LHCN-M2 (cell line): ENCODE measurements around the gene SCN8A. TPM values are rescaled to one million over a fixed set of nuclear protein-coding genes. Genes with fewer than 3 reads are reported as not detected.
"Not testable (repeated sequence)": the region's sequence is repeated elsewhere in the genome, so short reads cannot be mapped to it uniquely, and the experiment has no call there.

Experiments used
- DNase-seq: peaks from one replicate; pipeline ENCODE4 v3.0.0-alpha.2; 2012; ENCODE audit warnings: low read depth
- total RNA-seq: library from RNA; depleted of rRNA; stranded (reverse); fragments of >200 nt; gene quantifications from 2 replicates; pipeline ENCODE4 v1.2.3, GENCODE V29; 2014

The SCN8A gene
- total RNA-seq, 1 experiment from 2014 or later, result 7.2 TPM

GRCh38 chr12:51622564-51622963 is 31.5 kb downstream of the SCN8A start:
- DNase-seq, result peak; percentile 50

GRCh38 chr12:51625370-51625769 is 34.3 kb downstream of the SCN8A start:
- no peak for DNase-seq

- DNase-seq, result no peak
Observed at GRCh38 chr12:51626115-51626514, 35.1 kb downstream of the SCN8A start.

- DNase-seq, result no peak
Observed at GRCh38 chr12:51626629-51627028, 35.6 kb downstream of the SCN8A start.

- DNase-seq, result no peak
Observed at GRCh38 chr12:51630256-51630880, 39.3 kb downstream of the SCN8A start.

- DNase-seq, result no peak
Observed at GRCh38 chr12:51630986-51631385, 40.0 kb downstream of the SCN8A start.

GRCh38 chr12:51631591-51631990 is 40.6 kb downstream of the SCN8A start:
- peak; percentile 65 for DNase-seq

- no peak for DNase-seq
Observed at GRCh38 chr12:51632623-51633022, 41.6 kb downstream of the SCN8A start.

- peak; percentile 35 for DNase-seq
Observed at GRCh38 chr12:51635346-51635745, 44.3 kb downstream of the SCN8A start.

- peak; percentile 27 for DNase-seq
Observed at GRCh38 chr12:51636581-51636980, 45.5 kb downstream of the SCN8A start.

GRCh38 chr12:51636986-51637385 is 46.0 kb downstream of the SCN8A start:
- peak; percentile 47 for DNase-seq

- no peak for DNase-seq
Observed at GRCh38 chr12:51639361-51639760, 48.3 kb downstream of the SCN8A start.

- DNase-seq, result peak; percentile 55
Observed at GRCh38 chr12:51642286-51642685, 51.3 kb downstream of the SCN8A start.

GRCh38 chr12:51643951-51644350 is 52.9 kb downstream of the SCN8A start:
- DNase-seq, result no peak

- not testable (repeated sequence) for DNase-seq
Observed at GRCh38 chr12:51644691-51645090, 53.7 kb downstream of the SCN8A start.

- no peak for DNase-seq
Observed at GRCh38 chr12:51645961-51646360, 54.9 kb downstream of the SCN8A start.

- DNase-seq, result no peak
Observed at GRCh38 chr12:51647647-51648046, 56.6 kb downstream of the SCN8A start.

- DNase-seq, result no peak
Observed at GRCh38 chr12:51653431-51653830, 62.4 kb downstream of the SCN8A start.

- no peak for DNase-seq
Observed at GRCh38 chr12:51661199-51661598, 70.2 kb downstream of the SCN8A start.

- DNase-seq, result no peak
Observed at GRCh38 chr12:51661836-51662235, 70.8 kb downstream of the SCN8A start.

- no peak for DNase-seq
Observed at GRCh38 chr12:51662728-51663154, 71.7 kb downstream of the SCN8A start.

- no peak for DNase-seq
Observed at GRCh38 chr12:51663390-51663789, 72.4 kb downstream of the SCN8A start.

GRCh38 chr12:51666696-51667095 is 75.7 kb downstream of the SCN8A start:
- DNase-seq, result no peak

GRCh38 chr12:51667269-51667668 is 76.2 kb downstream of the SCN8A start:
- DNase-seq, result no peak
